Fibroblast of the conjunctiva (primary cell): ENCODE measurements around the gene EFNA4.
"Not testable (repeated sequence)": the region's sequence is repeated elsewhere in the genome, so short reads cannot be mapped to it uniquely, and the experiment has no call there.

Source experiments
- DNase-seq: peaks from one replicate; pipeline ENCODE4 v3.0.0-alpha.2; 2010; ENCODE audit warnings: low read depth

Gene EFNA4

GRCh38 chr1:155091071-155092051 is 27.8 kb downstream of the EFNA4 start:
- peak; percentile 45 for DNase-seq

- DNase-seq = no peak
Observed at GRCh38 chr1:155092131-155092530, 28.6 kb downstream of the EFNA4 start.

GRCh38 chr1:155092641-155093040 is 29.1 kb downstream of the EFNA4 start:
- no peak for DNase-seq

- peak; percentile 27 for DNase-seq
Observed at GRCh38 chr1:155093911-155094621, 30.5 kb downstream of the EFNA4 start.

- DNase-seq = no peak
Observed at GRCh38 chr1:155094622-155094948, 31.0 kb downstream of the EFNA4 start.

GRCh38 chr1:155099331-155099730 is 35.8 kb downstream of the EFNA4 start:
- no peak for DNase-seq

GRCh38 chr1:155103325-155103724 is 39.8 kb downstream of the EFNA4 start:
- no peak for DNase-seq

GRCh38 chr1:155104605-155105534 is 41.3 kb downstream of the EFNA4 start:
- DNase-seq = no peak

GRCh38 chr1:155105604-155106011 is 42.1 kb downstream of the EFNA4 start:
- DNase-seq = no peak

- no peak for DNase-seq
Observed at GRCh38 chr1:155106862-155107261, 43.3 kb downstream of the EFNA4 start.

GRCh38 chr1:155107309-155108264 is 44.0 kb downstream of the EFNA4 start:
- DNase-seq = no peak

- no peak for DNase-seq
Observed at GRCh38 chr1:155108296-155108695, 44.8 kb downstream of the EFNA4 start.

GRCh38 chr1:155110381-155110780 is 46.8 kb downstream of the EFNA4 start:
- DNase-seq = no peak

- DNase-seq = no peak
Observed at GRCh38 chr1:155110826-155111225, 47.3 kb downstream of the EFNA4 start.

GRCh38 chr1:155113450-155113980 is 50.0 kb downstream of the EFNA4 start:
- DNase-seq = no peak

- no peak for DNase-seq
Observed at GRCh38 chr1:155116113-155116764, 52.7 kb downstream of the EFNA4 start.

- no peak for DNase-seq
Observed at GRCh38 chr1:155117610-155118009, 54.1 kb downstream of the EFNA4 start.

- DNase-seq = not testable (repeated sequence)
Observed at GRCh38 chr1:155118090-155118489, 54.5 kb downstream of the EFNA4 start.
